Raji (cell line): Measurements from ENCODE around the gene HYDIN.

Experiments
- POLR2A ChIP-seq: IDR thresholded peaks from 2 replicates; pipeline ENCODE4 v1.6.1; 2011; ENCODE audit warnings: low read depth, low read length, control low read depth; ENCODE audit not compliant: insufficient read depth

The HYDIN gene

DNA sequence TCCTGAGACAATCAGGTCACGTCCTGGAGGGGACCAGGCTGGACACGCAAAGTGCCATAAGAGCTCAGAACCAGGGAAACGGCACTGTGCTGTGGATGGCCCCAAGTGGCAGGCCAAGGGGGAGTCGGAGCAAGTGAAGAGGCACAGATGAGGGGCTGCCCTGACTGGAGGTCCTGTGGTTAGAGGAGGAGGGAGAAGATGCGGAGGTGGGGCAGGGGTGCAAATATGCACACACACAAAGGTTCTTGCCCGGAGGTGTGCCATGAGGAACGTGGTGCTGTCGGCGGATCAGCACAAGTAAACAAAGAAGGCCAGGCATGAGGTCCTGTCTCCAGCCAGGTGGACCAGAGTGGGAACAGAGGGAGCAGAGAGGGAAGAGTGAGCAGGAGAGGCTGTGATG lies 453.0 kb downstream of the HYDIN start:
- TF ChIP-seq POLR2A = no peak

DNA sequence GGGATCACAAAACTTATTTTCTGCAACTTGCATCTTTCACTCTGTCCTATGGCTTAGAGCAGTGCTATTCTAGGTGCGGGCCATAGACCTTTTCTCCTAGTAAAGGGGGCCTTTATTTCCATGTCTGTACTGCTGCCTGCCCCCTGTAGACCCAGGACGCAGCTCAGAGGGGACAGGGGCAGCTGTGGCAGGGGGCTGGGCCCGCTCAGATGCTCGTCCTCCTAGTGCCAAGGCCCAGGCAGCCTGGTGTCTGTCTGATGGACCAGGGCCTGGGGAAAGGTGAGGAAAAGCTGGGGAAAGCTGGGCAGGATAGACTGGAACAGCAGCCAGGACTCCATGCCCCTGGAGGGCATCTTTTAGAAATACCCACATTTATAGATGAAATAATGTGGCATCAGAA lies 455.1 kb downstream of the HYDIN start:
- TF ChIP-seq POLR2A = no peak

DNA sequence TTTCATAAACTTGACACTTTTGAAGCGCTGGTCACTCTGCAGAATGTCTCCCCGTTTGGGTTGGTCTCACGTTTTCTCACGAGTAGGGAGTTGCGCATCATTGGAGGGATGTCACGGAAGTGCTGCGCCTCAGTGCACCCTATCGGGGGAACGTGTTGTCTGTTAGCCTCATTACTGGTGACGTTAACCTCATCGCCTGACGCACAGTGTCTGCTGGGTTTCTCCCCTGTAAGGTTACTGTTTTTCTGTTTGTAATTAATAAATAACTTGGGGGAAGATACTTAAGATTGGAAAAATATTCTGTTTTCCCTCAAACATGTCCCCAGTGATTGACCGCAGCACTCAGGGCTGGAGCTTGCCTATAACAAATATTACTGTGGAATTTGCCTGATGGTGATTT lies 456.3 kb downstream of the HYDIN start:
- no peak for TF ChIP-seq POLR2A

DNA sequence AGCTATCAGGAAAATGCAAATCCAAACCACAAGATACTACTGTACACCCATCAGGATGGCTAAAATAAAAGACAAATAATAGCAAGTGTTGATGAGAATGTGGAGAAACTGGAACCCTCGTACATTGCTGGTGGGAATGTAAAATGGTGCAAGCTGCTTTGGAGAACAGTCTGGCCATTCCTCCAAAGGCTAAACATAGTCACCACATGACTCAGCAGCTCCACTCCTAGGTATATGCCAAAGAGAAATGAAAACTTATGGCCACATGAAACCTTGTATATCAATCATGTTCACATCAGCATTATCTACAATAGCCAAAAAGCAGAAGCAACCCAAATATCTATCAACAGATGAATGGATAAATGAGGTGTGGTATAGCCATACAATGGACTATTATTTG lies 458.0 kb downstream of the HYDIN start:
- no peak for TF ChIP-seq POLR2A

DNA sequence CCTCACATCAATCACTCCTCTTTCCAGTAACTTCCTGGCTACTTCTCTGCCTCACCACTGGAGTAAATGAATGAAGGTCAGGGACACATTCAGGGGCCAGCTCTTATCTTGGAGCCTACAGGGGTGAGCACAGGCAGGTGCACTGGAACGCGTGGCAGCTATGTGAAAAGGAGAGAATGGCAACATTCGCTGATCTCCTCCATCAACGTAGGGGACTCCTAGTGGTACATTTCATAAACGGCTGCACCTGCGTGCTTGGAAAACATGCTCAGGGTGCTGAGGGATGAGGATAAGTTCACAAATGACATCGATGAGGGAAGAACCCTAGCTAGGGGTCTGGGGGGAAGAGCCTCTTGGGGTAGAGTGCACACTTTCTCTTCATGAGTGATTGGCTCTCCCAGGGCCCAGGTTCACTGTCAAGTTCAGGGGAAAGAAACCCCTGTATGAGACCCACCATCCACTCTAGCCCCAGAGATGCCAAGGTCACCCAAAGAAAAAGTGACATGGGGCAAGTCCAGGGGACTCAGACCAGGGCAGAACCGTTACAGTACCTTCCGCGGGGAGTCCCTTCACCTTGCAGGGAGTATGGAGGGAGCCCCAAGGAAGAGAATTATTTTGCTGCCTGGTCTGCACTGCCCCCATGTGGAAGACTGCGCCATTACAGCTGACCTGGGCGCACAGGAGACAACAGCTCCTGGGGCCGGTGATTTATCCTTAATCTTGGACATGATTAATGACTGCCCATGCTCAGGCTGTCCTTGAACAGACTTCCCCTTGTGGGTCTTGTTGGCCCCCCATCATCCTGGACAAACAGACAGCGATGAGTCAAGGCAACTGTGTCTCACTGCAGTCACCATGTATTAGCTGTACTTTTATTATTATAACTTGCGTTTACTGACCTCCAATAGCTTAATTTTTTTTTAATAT lies 459.6 kb downstream of the HYDIN start:
- TF ChIP-seq POLR2A = no peak

DNA sequence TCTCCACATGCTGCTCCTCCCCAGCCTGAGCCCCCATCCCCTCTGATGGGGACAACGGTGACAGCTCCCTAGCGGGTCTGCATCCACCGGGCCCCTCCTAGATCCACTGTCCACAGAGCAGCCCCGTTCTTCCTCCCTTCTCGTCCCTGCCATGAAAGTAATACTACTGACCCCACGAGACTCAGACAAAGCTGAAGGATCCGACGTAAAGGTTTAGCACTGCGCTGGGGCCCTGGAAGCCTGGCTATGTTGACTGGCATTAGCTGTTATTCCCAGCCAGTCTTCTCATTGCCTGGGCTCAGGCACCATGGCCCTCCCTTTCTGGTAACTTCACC lies 460.3 kb downstream of the HYDIN start:
- TF ChIP-seq POLR2A = no peak

DNA sequence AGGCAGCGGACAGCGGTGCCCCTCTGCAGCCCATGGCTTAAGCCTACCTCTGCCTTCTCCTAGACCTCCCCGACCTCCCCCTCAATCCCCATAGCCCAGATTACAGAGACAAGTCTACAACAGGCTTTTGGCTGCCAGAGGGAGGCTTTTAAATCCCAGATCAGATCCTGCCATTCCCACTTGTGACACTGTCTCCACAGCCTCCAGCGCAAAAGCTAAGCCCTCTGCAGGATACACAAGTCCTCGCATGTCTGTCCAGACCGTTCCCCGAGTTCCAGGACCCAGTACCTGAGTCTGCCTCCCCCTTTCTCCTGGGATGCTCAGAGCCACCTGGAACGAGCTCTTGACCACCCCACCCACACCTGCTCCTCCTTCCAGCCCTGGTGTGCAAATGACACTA lies 460.8 kb downstream of the HYDIN start:
- no peak for TF ChIP-seq POLR2A

DNA sequence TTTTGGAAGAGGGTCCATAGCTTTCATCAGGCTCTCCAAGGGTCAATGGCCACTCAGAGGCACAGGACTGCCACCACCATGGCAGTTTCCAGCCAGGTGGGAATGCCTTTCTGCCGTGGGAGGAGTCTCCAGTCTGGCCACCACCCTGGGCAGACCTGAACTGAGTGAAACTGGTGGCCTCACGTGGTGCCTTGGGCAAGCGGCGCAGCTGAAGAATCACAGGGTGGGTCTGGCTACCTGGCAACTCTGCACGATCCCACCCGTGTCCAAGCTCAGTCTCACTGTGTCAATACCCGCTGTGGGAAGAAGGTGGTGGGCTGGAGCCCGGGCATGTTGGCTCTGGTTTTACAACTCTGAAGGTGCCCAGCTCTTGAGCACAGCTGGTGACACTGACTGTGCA lies 461.4 kb downstream of the HYDIN start:
- TF ChIP-seq POLR2A = no peak

DNA sequence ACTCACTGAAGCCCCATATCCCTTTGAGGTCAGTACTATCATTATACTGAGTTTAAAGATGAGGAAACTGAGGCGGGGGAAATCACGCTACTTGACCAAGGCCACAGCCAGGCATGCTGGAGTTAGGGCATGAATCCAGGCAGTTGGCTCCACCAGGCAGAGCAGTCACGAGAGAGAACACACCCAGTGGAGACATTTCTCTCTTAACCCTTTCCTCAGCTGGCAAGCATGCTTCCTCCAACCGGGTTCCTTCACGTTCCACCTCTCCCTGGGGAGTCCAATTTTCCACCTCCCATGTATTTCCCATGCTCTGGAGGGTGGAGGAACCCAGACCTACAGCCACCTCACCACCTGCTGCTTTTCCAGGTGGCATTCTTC lies 462.3 kb downstream of the HYDIN start:
- TF ChIP-seq POLR2A = no peak

DNA sequence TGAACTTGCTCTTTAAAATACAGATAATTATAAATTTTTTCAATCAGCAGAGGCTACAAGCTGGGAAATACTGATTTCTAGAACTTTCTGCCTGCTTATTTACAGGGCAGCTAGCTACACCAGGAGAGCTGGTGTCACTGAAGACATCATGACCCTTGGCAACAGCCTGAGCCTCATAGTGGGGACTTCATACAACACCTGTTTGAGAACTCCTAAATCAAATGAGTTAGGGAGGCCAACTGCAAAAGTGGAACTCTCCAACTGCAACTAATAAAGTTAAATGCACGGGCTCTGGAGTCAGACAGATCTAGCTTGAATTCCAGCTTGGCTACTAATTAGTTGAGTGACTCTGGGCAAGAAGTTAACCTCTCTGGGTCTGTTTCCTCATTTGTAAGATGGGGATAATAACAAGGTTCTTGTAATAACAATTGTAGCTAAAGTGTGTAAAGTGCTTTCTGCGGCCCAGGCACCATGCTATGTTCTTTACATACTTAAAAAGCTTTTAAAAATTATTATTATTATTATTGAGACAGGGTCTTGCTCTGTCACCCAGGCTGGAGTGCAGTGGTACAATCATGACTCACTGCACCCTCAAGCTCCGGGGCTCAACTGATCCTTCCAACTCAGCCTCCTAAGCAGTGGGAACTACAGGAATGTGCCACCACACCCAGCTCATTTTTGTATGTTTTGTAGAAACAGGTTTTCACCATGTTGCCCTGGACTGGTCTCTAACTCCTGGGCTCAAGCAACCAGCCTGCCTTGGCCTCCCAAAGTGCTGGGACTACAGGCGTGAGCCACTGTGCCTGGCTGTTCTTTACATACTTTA lies 462.9 kb downstream of the HYDIN start:
- no peak for TF ChIP-seq POLR2A

DNA sequence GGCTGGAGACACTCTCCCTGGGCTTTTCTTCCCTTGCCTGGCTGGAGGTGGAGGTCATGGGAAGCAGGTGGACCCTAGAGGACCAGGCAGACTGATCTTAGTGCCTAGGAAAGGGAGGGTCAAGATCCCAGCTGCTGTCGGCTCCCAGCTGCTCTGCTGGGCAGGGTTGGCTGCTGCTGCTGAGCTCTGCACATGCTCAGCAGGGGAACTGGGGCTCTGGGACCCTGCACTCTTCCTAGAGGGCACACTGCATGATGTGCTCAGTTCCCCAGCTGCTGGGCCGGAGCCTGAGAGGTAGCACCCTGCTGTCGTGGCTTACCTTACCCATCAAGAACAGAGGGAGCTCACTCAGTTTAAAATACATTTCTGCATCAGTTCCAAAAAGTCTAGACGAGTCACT lies 463.9 kb downstream of the HYDIN start:
- TF ChIP-seq POLR2A = no peak

DNA sequence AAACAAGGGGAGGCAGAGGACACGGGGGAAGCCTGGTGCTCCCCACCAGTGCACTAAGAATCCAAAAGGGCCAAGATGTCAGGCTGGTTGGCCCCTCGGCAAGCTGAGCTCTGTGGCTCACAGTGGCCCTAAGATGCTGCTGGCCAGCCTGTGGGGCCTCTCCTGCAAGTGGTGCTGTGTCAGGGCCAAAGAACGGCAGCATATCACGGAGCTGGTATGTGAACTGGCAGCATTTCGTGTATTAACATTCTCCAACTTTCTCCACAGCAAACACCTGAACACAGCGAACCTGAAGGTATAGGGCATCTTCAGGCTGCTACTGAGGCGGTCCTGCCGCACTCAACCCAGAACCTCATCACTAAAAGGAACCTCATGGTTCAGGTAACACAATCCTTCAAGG lies 464.3 kb downstream of the HYDIN start:
- TF ChIP-seq POLR2A = no peak

DNA sequence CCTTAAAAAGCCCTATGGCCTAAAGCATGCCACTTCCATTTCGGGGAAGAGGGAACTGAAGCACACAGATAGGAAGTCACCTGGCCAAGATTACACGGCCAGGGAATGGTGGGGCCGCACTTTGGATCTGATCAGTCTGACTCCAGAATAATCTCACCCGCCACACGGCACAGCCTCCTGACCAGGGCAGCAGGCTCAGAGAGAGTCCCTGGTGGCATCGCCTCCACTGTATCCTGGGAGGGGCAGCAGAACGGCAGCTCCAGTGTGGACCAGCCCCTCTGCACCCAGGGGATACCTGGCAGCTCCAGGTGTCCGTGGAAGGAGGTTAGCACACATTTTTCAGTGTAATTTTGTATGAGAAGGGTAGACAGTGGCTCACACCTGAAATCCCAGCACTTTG lies 465.0 kb downstream of the HYDIN start:
- no peak for TF ChIP-seq POLR2A

DNA sequence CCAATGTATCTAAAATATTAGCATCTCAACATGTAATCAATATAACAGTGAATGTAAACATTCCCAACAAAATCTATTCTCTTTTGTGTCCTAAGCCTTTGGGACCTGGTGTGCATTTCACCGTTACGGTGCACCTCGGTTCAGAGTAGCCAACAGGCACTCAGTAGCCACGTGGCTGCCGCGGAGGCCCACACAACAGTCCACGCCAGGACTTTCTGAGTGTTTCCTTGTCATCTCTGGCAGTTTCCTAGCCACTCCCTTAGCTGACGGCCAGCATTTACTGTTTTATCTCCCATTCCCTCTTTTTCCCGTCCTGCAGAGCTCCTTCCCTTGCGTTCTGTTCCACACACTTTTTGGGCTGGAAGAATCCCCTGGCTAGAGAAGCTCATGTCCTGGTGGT lies 465.9 kb downstream of the HYDIN start:
- no peak for TF ChIP-seq POLR2A

DNA sequence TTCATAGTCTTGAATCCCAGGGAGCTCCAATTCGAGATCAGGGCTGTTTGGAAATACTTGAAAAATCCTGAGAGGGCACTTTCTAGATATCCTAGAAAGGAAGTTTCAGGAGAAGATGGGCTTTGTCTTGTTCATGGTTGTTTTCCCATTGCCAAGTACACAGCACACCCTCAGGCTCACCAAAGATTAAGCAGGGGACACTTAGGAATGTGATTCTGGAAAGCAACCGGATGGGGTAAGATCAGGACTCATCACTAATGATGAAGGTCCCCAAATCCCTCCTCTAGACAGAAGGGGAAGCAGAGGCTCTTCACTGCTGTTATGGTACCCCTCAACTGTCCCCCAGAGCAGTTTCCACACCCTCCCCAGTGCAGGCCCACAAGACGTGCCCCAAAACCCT lies 470.3 kb downstream of the HYDIN start:
- TF ChIP-seq POLR2A = no peak

DNA sequence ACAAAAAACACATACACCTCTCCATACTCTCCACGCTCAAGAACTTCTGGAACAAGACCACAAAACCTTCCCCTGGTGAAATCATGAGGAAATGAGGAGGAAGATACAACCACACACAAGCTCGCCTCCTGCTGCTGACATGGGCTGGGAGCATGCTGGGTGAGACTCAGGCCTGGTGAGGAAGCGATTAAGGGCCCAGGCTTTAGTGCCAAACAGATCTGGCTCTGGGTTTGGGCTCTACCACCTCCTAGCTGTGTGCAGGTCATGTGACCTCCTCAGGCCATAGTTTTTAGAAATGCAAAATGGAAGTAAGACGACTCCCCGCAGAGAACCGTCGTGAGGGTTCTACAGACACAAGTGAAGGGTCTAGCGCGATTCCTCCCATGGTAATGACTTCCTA lies 470.9 kb downstream of the HYDIN start:
- TF ChIP-seq POLR2A = no peak
